K562 (cell line): Measurements from ENCODE around the gene GAPVD1. TPM values are rescaled to one million over a fixed set of nuclear protein-coding genes. Genes with fewer than 3 reads are reported as not detected.

ENCODE experiments used
- ADNP ChIP-seq: fragments of 200-800 bp; sonication (Bioruptor generic); IDR thresholded peaks from 2 replicates; pipeline ENCODE4 v1.6.1; 2016; ENCODE audit warnings: missing genetic modification characterization, missing compliant biosample characterization
- BACH1 ChIP-seq: fragments of 200-800 bp; sonication (Bioruptor generic); IDR thresholded peaks from 2 replicates; pipeline ENCODE4 v1.6.1; 2016; ENCODE audit warnings: missing genetic modification characterization, missing compliant biosample characterization
- ETV6 ChIP-seq, 3 experiments: fragments of 150-350 bp in 1 of 3; sonication (generic) in 1 of 3; formaldehyde crosslinking in 1 of 3; IDR thresholded peaks; 2 replicates each; pipeline versions ENCODE4 v1.6.1 to v1.8.0; 2014 to 2022; ENCODE audit warnings: borderline replicate concordance in 2 of 3, low read depth in 2 of 3, antibody characterized with exemption in 1 of 3, low read length in 1 of 3, mild to moderate bottlenecking in 1 of 3, missing genetic modification reagents in 1 of 3
- FOSL1 ChIP-seq: fragments of 200-800 bp; sonication (Bioruptor generic); conservative IDR thresholded peaks from 2 replicates; pipeline ENCODE4 v1.6.1; 2016; ENCODE audit warnings: missing genetic modification characterization, missing compliant biosample characterization
- FOXJ2 ChIP-seq: fragments of 200-800 bp; sonication (Bioruptor generic); IDR thresholded peaks from 2 replicates; pipeline ENCODE4 v1.6.1; 2016; ENCODE audit warnings: missing genetic modification characterization, missing compliant biosample characterization
- MEF2D ChIP-seq: conservative IDR thresholded peaks from 2 replicates; pipeline ENCODE4 v1.6.1; 2016; ENCODE audit warnings: low read depth, missing genetic modification characterization, missing compliant biosample characterization
- NRF1 ChIP-seq, 2 experiments: fragments of 450-650 bp; IDR thresholded peaks in 1 of 2; conservative IDR thresholded peaks in 1 of 2; 2 replicates each; pipeline ENCODE4 v1.6.1; 2014; ENCODE audit warnings: mild to moderate bottlenecking in 2 of 2
- POU5F1 ChIP-seq: fragments of 150-350 bp; IDR thresholded peaks from 2 replicates; pipeline ENCODE4 v1.6.1; 2014; ENCODE audit warnings: borderline replicate concordance, low read length, low read depth, mild to moderate bottlenecking; ENCODE audit not compliant: partially characterized antibody
- SAFB ChIP-seq: fragments of 200-400 bp; formaldehyde crosslinking; IDR thresholded peaks from 2 replicates; pipeline ENCODE4 v1.6.1; 2017; ENCODE audit warnings: low read depth, low read length, borderline replicate concordance
- ZNF239 ChIP-seq: fragments of 250-450 bp; sonication (Bioruptor Pico); IDR thresholded peaks from 2 replicates; pipeline ENCODE4 v1.4.0; 2020; ENCODE audit warnings: mild to moderate bottlenecking
- ZNF324 ChIP-seq: fragments of 250-450 bp; sonication (Bioruptor Pico); IDR thresholded peaks from 2 replicates; pipeline ENCODE4 v1.4.0; 2020; ENCODE audit warnings: mild to moderate bottlenecking
- ZNF41 ChIP-seq: fragments of 250-450 bp; sonication (Bioruptor Pico); conservative IDR thresholded peaks from 2 replicates; pipeline ENCODE4 v1.4.0; 2020; ENCODE audit warnings: mild to moderate bottlenecking
- ZNF583 ChIP-seq: fragments of 250-450 bp; sonication (Bioruptor Pico); IDR thresholded peaks from 2 replicates; pipeline ENCODE4 v1.4.0; 2020
- ZNF589 ChIP-seq: fragments of 200-800 bp; sonication (Bioruptor generic); IDR thresholded peaks from 2 replicates; pipeline ENCODE4 v1.6.1; 2016; ENCODE audit warnings: low read depth, missing genetic modification characterization, missing compliant biosample characterization
- polyA plus RNA-seq, 8 experiments: library from polyadenylated mRNA; depleted of rRNA in 4 of 8; stranded (reverse) in 5 of 8; unstranded in 3 of 8; fragments of >200 nt; fragmentation: Nextera tagmentation in 2 of 8; fragmentation: Illumina TruSeq in 1 of 8; extraction: Ambion mirVana in 2 of 8; extraction: Trizol in 1 of 8; gene quantifications; 2 replicates each; pipeline versions ENCODE4 v1.2.1 to v1.2.3, GENCODE V29; 2011 to 2014; ENCODE audit warnings: inconsistent platforms in 1 of 8, missing spikeins in 1 of 8
- total RNA-seq, 7 experiments: library from RNA; depleted of rRNA in 6 of 7; stranded (reverse); fragments of >200 nt in 6 of 7; fragmentation: Illumina TruSeq in 2 of 7; extraction: Trizol in 2 of 7; gene quantifications; 2 replicates each; pipeline versions ENCODE4 v1.2.1 to v1.2.3, GENCODE V29; 2011 to 2021; ENCODE audit warnings: low replicate concordance in 1 of 7
- TF ChIP-seq, protein P1 (sequence below), 2 experiments: fragments of 450-650 bp in 1 of 2; sonication (generic) in 1 of 2; formaldehyde crosslinking in 1 of 2; IDR thresholded peaks; 2 replicates each; pipeline versions ENCODE4 v1.7.1 to v1.9.0; 2016 to 2022; ENCODE audit warnings: inconsistent platforms in 1 of 2, mild to moderate bottlenecking in 1 of 2, missing genetic modification reagents in 1 of 2
- TF ChIP-seq, protein P2 (sequence below): fragments of 250-450 bp; sonication (Bioruptor Pico); IDR thresholded peaks from 2 replicates; pipeline ENCODE4 v1.5.0; 2021
- TF ChIP-seq, protein P3 (sequence below): sonication (generic); formaldehyde crosslinking; IDR thresholded peaks from 2 replicates; pipeline ENCODE4 v1.8.0; 2022; ENCODE audit warnings: missing genetic modification reagents, mild to moderate bottlenecking, borderline replicate concordance

Gene GAPVD1
- total and polyA plus RNA-seq, 9 of the 15 experiments (the other 6 are each of a cell fraction or from before 2014, with no cell fraction given): 9.5 to 66.1 (median 45.5) TPM

DNA sequence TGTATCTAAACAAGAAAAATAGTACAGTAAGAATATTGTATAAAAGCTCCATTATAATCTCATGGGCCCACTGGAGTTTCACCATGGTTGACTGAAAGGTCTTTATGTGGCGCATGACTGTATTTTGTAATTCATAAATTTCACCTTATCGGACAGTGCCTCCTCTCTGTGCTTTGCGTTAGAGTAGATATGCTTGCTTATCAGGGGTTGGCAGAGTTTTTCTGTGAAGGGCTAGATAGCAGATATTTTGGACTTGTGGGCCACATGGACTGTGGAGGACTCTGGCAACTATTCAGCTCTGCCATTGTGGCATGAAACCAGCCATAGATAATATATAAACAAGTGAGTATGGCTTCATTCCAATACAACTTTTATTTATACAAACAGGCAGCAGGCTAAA lies 23.2 kb downstream of the GAPVD1 start (continued):
- TF ChIP-seq, protein P1, sequence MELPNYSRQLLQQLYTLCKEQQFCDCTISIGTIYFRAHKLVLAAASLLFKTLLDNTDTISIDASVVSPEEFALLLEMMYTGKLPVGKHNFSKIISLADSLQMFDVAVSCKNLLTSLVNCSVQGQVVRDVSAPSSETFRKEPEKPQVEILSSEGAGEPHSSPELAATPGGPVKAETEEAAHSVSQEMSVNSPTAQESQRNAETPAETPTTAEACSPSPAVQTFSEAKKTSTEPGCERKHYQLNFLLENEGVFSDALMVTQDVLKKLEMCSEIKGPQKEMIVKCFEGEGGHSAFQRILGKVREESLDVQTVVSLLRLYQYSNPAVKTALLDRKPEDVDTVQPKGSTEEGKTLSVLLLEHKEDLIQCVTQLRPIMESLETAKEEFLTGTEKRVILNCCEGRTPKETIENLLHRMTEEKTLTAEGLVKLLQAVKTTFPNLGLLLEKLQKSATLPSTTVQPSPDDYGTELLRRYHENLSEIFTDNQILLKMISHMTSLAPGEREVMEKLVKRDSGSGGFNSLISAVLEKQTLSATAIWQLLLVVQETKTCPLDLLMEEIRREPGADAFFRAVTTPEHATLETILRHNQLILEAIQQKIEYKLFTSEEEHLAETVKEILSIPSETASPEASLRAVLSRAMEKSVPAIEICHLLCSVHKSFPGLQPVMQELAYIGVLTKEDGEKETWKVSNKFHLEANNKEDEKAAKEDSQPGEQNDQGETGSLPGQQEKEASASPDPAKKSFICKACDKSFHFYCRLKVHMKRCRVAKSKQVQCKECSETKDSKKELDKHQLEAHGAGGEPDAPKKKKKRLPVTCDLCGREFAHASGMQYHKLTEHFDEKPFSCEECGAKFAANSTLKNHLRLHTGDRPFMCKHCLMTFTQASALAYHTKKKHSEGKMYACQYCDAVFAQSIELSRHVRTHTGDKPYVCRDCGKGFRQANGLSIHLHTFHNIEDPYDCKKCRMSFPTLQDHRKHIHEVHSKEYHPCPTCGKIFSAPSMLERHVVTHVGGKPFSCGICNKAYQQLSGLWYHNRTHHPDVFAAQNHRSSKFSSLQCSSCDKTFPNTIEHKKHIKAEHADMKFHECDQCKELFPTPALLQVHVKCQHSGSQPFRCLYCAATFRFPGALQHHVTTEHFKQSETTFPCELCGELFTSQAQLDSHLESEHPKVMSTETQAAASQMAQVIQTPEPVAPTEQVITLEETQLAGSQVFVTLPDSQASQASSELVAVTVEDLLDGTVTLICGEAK (IDR thresholded peaks at IDR 0.05): no peak
- TF ChIP-seq, protein P1 (CRISPR knock-in tag; IDR thresholded peaks at IDR 0.05): no peak
- TF ChIP-seq ADNP: 0 out of 2 replicates have a peak, but pooled peaks have one; percentile 40
- TF ChIP-seq POU5F1: peak; percentile 13
- peak; percentile 83 for TF ChIP-seq FOXJ2 (tag)
- peak in 1 of 2 experiments; percentile 83; a peak in 3 of 4 replicates for TF ChIP-seq ETV6 (IDR thresholded peaks at IDR 0.05; ENCODE audit: borderline replicate concordance in 1 of 2, low read depth in 2 of 2, low read length in 1 of 2)
- TF ChIP-seq ETV6 (CRISPR knock-in tag; IDR thresholded peaks at IDR 0.05; ENCODE audit: borderline replicate concordance): no peak
- peak; percentile 67; the same call in 1 of the 2 replicates for TF ChIP-seq ZNF41 (CRISPR knock-in tag)
- peak; percentile 95 for TF ChIP-seq FOSL1 (tag)
- no peak for TF ChIP-seq ZNF324 (CRISPR knock-in tag)
- TF ChIP-seq, protein P2, sequence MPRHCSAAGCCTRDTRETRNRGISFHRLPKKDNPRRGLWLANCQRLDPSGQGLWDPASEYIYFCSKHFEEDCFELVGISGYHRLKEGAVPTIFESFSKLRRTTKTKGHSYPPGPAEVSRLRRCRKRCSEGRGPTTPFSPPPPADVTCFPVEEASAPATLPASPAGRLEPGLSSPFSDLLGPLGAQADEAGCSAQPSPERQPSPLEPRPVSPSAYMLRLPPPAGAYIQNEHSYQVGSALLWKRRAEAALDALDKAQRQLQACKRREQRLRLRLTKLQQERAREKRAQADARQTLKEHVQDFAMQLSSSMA (CRISPR knock-in tag): no peak
- peak; percentile 80 for TF ChIP-seq ZNF239 (CRISPR knock-in tag)
- TF ChIP-seq ZNF589 (CRISPR knock-in tag): peak; percentile 99
- TF ChIP-seq, protein P3, sequence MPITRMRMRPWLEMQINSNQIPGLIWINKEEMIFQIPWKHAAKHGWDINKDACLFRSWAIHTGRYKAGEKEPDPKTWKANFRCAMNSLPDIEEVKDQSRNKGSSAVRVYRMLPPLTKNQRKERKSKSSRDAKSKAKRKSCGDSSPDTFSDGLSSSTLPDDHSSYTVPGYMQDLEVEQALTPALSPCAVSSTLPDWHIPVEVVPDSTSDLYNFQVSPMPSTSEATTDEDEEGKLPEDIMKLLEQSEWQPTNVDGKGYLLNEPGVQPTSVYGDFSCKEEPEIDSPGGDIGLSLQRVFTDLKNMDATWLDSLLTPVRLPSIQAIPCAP (CRISPR knock-in tag): no peak
- peak; percentile 50 to 56 for TF ChIP-seq NRF1 (conservative IDR thresholded peaks at IDR 0.05 in 1 of 2, IDR thresholded peaks at IDR 0.05 in 1 of 2)
- TF ChIP-seq BACH1 (tag): peak; percentile 92
- TF ChIP-seq MEF2D (tag): peak; percentile 94
- TF ChIP-seq SAFB: no peak
- peak; percentile 86; the same call in 1 of the 2 replicates for TF ChIP-seq ZNF583 (CRISPR knock-in tag)
